HG02981 (cell line): ENCODE data around the gene ZWILCH.

Experiments used
- ATAC-seq: cut with Tn5 transposase; IDR thresholded peaks from one replicate; pipeline ENCODE4 v1.9.1; 2021; ENCODE audit warnings: mild to moderate bottlenecking, moderate library complexity; ENCODE audit not compliant: unreplicated experiment

ZWILCH gene

DNA sequence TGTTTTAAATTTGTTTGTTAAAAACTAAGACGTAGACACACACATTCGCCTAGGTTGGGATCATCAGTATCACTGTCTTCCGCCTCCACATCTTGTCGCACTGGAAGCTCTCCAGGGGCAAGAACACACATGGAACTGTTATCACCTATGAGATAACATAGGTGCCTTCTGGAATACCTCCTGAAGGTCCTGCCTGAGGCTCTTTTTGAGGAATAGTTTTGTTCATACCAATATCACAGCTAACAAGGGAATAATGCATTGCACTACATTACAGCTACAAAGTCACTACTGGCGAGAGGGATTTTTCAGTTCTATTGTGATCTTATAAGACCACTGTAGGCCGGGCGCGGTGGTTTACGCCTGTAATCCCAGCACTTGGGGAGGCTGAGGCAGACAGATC lies 29.9 kb downstream of the ZWILCH start:
- ATAC-seq = no peak

DNA sequence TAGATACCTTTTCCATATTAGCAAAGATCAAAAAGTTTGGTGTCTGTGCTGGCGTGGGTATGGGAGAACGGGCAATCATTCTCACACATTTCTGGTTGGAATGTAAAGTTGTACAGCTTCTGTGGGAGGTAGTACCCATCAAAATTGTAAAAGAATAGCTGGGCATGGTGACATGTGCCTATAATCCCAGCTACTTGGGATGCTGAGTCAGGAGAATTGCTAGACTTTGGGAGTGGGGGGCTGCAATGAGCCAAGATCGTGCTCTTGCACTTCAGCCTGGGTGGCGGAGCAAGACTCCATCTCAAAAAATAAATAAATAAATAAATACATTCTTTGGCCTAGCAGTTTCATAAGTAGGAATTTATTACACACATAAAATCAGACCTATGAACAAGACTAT lies 37.8 kb downstream of the ZWILCH start:
- ATAC-seq = no peak

DNA sequence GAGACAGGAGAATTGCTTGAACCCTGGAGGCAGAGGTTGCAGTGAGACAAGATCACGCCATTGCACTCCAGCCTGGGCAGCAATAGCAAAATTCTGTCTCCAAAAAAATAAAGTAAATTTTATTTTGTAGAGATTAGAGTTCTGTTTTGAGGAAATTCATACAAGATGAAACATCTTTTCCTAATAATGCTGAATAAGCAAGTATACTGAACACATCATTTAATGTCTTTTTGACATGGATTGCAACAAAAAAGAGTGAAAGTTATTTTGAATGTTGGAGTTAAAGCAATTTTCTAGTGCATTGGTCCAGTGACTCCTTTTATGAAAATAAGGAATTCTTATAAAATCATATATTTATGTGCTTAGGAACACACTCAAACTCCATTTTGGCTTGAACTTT lies 40.1 kb downstream of the ZWILCH start:
- no peak for ATAC-seq

DNA sequence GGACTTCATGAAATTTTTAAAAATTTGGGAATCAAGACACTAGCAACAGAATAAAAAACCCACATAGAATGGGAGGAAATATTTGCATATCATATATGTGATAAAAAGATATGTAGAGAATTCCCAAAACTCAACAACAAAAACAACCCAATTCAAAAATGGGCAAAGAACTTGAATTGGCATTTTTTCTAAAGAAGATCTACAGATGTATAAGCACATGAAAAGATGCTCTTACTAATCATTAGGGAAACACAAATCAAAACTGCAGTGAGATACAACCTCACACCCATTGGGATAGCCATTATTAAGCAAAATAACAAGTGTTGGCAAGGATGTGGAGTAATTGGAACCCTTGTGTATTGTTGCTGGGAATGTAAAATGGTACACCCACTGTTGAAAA lies 50.6 kb downstream of the ZWILCH start:
- no peak for ATAC-seq

DNA sequence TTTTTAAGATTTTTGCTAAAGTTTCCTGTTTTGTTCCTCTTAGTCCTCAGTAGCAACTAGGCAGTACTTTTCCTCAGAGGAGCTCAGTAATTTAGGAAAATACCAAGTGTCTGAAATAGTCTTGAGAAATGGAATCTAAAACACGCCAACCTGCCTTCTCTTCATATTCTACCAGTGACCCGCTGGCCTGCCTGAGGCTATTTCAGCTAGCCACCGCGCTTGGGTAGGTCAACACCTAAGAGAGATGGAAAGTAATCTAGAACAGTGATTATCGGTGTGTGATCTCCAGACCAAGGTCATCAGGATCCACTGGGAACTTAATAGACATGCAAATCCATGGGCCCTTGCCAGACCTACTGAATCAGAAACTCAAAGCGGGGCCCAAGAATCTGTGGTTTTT lies 53.1 kb downstream of the ZWILCH start:
- no peak for ATAC-seq

DNA sequence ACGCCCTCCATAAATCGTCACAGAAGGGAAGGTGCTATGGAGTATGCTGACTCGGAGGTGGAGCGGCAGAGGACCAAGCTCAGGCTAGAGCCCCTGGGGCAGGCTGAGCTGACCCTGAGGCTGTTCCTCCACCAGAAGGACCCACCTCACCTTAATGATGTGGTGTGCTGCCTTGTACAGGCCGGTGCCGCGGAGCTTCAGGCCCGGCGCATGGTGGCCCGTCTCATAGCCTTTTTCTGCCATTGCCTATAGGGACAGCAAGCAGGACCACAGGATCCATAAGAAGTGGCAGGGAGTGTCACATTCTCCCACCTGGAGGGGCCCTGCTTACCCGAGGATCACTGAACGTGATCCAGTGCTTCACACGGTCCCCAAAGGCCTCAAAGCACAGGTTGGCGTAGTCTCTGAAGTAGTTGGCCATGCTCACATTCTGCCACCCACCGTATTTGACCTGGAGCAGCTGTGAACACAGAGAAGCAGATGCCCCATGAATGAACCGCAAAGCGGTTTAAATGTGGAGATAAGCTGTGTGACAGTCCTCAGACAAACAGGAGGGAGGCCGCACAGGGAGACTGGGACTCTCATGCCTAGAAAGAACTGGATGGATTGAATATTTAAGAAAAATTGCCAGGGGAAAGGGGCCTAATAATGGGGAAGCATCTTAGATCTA lies 55.9 kb downstream of the ZWILCH start:
- no peak for ATAC-seq

DNA sequence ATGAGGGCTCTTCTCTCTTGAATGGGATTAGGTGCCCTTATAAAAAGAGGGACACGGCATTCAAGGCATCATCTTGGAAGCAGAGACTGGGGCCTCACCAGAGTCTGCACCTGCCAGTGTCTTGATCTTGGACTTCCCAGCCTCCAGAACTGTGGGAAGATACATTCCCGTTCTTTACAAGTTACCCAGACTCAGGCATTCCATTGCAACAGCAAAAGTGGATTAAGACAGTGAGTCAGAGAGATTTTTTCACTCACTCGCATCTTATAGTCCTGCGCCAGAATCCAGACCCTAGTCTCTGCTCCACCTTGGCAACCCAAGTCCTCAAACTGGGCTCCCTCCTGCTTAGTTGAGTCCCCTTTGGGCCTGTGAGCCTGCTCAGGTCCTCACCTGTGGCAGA lies 58.0 kb downstream of the ZWILCH start:
- ATAC-seq = no peak

DNA sequence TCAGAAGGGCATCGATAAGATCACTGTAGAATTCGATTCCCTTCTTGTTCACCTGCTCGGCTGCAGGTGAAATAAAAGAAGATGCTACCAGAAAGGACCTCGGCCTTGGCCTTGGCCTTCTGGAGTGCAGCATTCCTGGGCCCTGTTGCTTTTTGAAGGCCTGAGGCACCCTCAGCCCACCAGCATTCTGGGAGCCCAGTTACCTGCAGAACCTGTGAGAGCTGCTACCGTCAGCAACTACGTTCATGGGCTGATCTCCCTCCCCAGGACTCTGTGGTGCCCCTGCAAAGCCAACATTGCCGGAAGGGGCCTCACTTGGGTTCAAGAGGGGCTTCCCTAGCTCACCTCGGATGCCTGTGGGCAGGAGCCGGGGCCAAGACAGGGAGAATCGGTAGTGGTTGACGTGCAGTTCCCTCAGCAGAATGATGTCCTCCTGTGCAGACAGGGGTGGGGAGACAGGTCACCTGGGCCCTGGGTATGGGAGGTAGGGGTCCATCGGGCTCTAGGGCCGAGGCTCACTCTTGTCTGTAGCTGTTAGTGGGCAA lies 58.5 kb downstream of the ZWILCH start:
- no peak for ATAC-seq

DNA sequence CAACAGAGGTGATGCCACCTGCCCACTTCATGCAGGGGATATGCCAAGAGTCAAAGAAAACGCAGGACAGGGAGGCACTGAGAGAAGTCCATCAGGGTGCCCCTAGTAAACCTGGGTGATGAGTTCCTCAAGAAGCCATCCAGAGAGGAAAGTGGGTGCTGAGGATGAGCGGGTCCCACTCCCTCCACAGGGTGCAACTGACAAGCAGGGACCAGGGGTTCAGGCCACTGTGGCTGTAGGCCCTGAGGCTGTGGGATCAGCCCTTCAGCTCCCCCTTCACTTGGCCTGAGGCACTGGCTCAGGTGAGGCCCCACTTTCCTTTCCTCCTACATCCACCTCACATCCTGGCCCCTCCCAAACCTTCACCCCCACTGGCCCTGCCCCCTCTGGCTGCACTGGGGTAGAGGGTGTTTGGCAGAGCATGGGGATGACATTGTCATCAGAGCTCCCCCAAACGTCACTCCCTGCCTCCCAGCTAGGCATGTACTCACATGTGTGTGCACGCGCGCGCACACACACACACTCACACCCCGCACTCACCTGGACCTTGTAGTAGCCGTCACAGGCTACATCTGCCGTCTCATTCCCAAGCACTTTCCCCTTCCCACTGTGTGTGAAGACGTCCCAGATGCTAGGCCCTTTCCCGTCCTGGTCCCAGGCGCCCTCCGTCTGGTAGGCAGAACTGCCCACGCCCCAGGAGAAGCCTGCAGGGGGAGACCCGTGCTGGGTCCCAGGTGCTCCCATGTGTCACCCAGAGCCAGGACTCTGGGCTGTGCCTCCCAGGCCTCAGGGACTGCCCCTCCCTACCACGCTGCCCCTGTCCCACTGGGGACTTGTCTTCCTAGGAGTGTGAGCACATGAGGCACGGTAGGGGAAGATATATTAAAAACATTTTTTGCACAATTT lies 59.3 kb downstream of the ZWILCH start:
- ATAC-seq = no peak

DNA sequence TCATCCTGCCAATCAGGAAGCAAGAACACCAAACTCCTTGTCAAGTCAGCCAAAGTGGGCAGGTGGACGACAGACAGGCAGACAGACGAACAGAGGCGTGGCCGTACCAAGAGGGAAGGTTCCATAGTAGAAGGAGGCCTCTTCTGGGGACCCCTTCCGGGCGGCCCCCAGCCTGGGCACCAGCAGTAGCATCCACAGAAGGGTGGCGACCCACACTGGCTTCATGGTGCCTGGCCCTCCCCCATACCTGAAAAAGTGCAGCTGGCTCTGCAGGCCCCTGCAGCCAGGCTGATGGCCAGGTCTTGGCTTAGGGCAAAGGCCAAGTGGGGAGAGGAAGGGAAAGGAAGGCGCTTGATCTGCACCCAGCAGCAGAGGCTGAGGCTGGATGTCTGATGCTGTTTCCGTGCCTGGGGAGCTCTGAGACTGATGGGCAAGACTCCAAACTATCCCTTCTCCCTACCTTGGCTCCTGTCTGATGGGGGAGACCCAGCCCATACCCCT lies 60.1 kb downstream of the ZWILCH start:
- no peak for ATAC-seq

DNA sequence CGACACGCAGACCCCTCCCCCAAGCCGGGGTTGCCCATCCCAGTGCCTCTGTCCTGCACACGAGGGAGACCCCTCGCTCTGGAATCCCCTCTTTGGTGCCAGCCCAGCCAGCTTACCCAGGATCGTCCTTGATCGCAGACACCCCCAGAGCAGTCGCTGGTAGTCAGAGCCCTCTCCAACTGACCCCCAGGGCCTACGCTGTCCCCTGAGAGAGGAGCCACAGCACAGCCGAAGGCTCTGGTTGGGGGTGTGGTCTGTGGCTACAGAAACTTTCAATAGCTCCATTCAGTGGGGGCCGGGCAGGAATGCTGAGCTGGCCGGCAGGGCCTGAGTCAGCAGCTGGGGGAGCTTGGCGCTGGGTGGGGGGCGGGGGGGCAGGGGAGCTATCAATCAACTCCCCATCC lies 60.6 kb downstream of the ZWILCH start, which contains the start of gene LCTL:
TSS of gene LCTL (minus strand) at position 258 of the 404 bp plus-strand sequence. CDS start 633 bp downstream, outside the sequence.
- ATAC-seq = no peak

DNA sequence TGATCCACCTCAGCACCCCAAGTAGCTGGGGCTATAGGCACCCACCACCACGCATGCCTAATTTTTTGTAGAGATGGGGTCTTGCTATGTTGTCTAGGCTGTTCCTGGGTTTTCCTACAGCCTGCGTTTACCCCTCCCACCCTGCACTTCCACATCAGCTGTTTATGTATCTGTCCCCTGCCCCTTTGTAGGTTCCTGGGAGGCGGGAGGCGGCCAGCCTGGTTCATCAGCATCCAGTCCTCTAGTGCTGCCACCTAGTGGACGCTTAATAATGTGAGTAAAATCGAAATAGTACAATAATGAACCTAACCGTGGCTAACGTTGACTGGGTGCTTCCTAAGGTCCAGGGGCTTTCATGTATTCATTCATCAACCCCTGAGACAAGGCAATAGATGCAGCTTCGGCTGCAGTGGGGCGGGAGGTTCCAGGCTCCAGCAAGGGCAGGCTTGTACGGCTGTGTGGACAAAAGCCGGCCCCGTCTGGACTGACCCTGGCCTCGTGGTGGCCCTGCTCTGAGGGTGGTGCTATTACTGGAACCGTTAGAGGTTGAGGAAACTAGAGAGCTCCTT lies 61.9 kb downstream of the ZWILCH start:
- no peak for ATAC-seq

DNA sequence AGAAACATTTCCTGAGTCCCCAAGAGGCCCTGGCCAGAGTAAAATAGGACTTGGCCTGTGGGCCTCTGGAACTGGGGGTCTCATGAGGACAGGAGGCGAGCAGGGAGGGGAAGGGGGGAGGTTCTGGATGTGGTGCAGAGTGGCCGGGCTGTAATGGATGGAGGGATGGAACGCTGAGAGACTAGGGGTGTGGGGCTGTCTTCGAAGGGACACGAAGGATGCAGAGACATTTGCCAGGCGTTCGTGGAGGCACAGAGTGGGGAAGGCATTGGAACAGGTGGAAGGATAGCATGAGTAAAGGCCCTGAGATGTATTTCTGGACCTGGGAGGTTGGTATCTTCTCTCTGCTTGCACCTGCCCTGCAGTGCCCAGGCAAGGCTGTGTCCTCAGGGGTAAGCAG lies 62.8 kb downstream of the ZWILCH start:
- no peak for ATAC-seq

DNA sequence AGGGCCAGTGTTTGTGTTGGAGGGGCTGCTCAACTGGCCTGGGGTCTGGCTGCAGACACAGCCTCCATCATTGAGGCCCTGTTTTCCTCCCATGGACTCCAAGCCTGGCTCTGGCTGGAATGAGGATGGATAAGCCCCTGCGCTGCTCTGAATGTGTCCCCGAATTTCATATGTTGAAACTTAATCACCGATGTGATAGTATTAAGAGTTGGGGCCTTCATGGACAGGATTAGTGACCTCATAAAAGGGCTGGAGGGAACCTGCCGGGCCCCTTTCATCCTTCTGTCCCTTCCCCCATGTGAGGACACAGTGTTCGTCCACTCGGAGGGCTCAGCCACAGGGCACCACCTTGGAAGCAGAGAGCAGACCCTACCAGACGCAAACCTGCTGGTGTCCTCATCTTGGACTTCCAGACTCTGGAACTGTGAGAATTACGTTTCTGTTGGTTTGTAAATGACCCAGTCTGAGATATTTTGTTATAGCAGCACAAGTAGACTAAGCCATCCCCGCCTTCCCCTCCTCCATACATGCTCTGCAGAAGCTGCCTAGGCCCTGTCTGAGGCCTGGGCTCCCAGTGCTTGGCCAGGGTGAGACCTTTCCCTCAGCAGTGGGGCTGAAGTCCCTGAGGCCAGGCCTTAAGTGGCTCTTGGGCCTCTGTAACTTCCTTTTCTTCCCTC lies 64.5 kb downstream of the ZWILCH start:
- no peak for ATAC-seq

DNA sequence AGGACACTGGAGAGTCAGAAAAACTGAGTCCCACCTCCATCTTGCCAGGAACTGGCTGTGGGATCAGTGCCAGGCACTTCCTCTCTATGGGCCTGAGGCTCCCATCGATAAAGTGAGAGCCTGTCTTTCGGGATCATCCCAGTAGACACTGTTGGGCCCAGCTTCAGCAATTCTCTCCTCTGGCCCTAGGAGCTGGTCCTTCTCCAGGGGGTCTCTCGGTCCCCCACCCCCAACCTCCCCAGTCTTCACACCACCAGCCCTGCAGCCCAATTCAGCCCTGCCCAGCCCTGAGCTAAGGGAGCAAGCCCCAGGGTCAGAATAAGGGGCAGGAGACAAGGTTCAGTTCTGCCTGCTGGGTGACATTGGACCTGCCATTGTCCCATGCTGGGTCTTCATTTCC lies 65.2 kb downstream of the ZWILCH start:
- ATAC-seq = no peak

DNA sequence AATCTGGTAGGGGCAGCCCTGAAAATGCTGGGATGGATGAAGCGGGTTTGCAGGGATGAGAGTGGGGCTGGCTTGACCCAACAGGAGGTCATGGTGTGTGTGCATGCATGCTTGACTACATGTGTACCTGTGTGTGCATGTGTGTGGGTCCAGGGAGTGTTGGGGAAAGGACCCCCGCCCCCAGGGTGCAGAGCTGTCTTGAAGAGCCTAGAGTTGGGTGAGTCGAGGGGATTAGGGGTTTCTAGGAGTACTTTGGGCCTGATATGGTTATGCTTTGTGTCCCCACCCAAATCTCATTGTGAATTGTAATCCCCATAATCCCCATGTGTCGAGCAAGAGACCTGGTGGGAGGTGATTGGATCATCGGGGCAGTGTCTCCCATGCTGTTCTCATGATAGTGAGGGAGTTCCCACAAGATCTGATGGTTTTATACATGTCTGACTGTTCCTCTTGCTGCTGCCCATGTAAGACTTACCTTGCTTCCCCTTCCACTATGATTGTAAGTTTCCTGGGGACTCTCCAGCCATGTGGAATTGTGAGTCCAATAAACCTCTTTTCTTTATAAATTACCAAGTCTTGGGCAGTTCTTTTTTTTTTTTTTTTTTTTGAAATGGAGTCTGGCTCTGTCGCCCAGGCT lies 65.8 kb downstream of the ZWILCH start:
- ATAC-seq = no peak

DNA sequence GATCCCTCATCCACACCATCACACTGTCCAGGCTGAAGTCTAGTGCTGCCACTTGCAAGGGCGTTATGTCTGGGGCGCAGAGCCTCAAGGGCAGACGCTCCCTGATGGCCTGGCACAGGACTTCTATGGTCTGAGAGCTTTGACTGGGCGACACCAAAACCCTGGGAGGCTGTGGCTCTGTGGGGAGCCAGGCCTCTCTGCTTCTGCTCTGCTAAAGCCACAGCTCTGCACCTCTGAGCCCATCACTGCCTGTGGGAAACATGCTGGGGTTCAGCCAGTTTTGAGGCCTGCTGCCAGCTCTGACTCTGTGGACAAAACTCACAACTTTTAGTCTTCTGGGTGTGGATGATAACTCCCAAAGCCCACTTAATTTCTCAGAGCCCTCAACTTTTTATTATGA lies 67.0 kb downstream of the ZWILCH start:
- no peak for ATAC-seq

DNA sequence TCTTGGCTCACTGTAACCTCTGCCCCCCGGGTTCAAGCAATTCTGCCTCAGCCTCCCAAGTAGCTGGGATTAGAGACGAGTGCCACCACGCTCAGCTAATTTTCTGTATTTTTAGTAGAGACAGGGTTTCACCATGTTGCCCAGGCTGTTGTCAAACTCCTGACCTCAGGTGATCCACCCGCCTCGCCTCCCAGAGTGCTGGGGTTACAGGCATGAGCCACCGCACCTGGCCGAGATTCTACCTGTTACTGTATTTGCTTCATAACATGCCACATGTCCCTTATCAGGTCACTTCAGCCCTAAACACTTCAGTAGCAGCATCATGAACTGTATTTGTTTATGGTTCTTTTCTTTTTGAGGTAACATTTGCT lies 68.2 kb downstream of the ZWILCH start:
- no peak for ATAC-seq

DNA sequence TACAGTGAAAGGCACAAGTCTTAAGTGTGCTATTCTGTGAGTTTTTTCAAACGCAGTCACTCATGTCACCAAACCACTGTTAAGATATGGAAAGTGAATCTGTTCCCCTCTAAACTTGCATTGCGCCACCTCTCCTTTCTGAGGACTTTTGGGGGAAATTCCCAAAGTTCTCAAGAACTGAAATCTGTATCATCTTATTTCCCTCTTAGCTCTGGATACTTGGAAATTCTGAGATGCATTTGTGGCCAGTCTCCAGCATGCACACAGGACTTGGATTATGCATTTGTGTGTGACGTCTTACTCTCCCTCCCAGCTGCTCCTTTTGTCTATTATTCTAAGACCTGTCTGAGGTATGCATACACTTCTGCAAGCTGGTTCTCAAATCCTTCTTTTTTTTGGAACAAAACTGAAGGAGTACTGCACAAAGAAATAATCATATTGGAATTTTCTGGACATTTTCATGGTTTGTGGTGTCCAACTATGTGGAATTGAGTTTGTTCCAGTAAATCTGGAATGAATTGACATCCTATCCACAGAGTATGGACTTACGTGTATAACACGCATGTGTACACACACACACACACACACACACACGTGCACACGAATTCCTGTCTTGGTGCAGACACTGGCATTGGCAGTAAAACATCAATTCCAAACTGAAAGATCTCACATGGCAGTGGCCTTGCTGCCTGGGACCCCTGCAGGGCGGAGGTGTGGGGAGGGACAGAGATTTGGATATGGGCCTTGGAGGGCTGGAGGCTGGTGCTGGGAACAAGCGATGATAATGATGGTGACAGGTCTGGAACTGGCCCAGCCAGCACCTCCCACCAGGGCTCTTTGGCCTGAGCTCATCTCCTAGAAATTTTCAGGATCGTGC lies 68.8 kb downstream of the ZWILCH start:
- ATAC-seq = no peak

DNA sequence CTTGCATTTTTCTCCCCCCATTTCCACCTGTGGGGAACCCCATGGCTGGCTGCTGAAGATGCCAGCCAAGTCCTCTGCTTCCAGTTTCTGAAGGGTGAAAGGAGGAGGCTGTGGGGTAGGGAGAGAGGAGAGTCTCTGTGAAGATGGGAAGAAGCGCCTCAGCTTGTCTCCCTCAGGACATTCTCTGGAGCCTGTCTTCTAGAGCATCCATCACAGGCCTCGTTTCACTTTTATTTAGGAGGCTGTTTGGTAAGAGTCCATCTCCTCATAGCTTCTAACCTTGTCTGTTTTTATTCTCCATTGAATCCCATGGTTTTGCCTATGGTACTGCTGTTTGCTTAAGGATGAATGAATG lies 69.4 kb downstream of the ZWILCH start:
- ATAC-seq = no peak
